Stimulated activated CD4-positive, alpha-beta T cell treated with anti-CD3 and anti-CD28 coated beads, Interleukin-12 subunit alpha, Interleukin-12 subunit beta, amount 100 ng/mL, for 4 hours (primary cell): ENCODE data around the gene CEBPB.

Experiments
- DNase-seq: peaks from one replicate; pipeline ENCODE4 v3.0.0-alpha.2; 2020

Gene CEBPB

GRCh38 chr20:50230871-50231560, 40.4 kb downstream of the CEBPB start:
- DNase-seq: no peak

GRCh38 chr20:50231854-50232253, 41.2 kb downstream of the CEBPB start:
- no peak for DNase-seq

- DNase-seq: no peak
Observed at GRCh38 chr20:50232651-50233324, 42.2 kb downstream of the CEBPB start.

DNA sequence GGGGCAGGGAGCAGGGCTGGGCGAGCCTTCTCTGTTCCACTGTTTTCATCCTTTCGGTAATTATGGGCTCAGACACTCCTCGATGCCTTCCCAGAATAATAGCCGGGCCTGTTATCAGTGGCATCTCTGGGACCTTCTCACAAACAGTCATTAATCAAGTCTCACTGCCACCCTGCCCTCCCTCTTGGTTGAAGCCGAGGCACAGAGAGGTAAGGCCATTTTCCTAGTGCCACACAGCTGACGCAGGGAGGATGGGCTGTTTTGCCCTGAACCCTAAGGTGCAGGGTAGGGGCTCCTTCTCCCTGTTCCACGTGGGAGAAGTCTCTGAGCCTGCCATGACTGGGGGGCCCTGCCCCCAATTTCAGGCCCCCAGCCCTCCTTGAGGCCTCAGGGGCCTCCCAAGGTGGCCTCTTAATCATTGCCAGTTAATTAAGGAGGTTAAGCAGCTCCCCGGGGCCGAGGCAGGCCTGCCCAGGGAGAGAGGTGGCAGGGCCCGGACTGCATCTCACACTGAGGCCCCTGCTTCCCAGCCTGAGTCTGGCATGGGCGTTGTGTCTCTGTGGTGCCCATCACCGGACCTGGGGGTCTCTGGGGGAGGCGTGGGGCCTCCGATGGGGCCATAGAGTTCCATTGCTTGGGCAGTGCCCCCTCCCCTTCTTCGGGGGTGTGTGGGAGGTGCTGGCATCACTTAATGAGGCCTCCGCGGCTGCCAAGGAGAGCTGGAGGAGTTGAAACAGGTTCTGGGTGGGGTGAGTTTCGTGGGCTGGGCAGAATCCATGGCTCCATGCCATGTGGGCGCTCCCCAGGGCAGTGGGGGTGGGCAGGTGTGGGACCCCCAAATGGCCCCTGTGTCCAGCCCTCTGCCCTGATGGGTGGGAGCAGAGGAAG, 42.9 kb downstream of the CEBPB start:
- DNase-seq: no peak

GRCh38 chr20:50234288-50234687, 43.7 kb downstream of the CEBPB start:
- no peak for DNase-seq

GRCh38 chr20:50237349-50237748, 46.7 kb downstream of the CEBPB start:
- DNase-seq: no peak

- DNase-seq: no peak
Observed at GRCh38 chr20:50238081-50238800, 47.6 kb downstream of the CEBPB start.

DNA sequence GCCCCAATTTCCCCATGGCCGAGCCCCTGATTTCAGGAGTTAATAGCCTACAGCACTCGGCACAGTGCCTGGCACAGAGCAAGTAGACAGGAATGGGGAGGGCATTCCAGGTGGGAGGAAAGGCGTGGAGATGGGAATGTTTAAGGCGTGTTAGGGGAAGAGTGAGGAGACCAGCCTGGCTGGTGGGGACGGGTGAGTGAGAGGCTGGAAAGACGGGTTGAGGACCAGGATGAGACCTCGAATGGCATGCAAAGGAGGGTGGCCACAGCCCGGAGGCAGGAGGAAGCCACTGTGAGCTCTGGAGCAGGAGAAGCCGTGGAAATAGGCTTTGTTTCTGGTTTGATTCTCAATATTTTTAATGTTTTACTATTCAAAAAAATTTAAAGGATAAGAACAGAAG, 49.5 kb downstream of the CEBPB start:
- no peak for DNase-seq

- DNase-seq: no peak
Observed at GRCh38 chr20:50242178-50242514, 51.5 kb downstream of the CEBPB start.
